HEK293 (cell line): ENCODE data around the gene PLCH2.

Experiments used
- CTCF ChIA-PET: fragments of 350-600 bp; formaldehyde crosslinking; extraction: SDS; loops from one replicate; lab custom pipeline; 2021; ENCODE audit warnings: antibody characterized with exemption; lab: Yijun Ruan, JAX
- POLR2A ChIA-PET: fragments of 300-600 bp; formaldehyde crosslinking; extraction: SDS; loops from one replicate; lab custom pipeline; 2020; ENCODE audit warnings: antibody characterized with exemption, inconsistent platforms; lab: Yijun Ruan, JAX
- H3K27ac ChIP-seq: fragments of 200-500 bp; sonication (Bioruptor generic); 2 replicates; pipeline ENCODE4 v1.5.1; 2014; ENCODE audit warnings: low read depth, low read length, control low read depth, inconsistent platforms; ENCODE audit errors: extremely low read depth
- H3K36me3 ChIP-seq, 2 experiments: fragments of 200-500 bp in 1 of 2; sonication (Bioruptor generic) in 1 of 2; 1 replicate in 1 of 2; 2 replicates in 1 of 2; pipeline ENCODE4 v1.5.1; 2014 to 2017; ENCODE audit warnings: inconsistent platforms in 2 of 2, low read length in 2 of 2; ENCODE audit not compliant: control insufficient read depth in 2 of 2, insufficient read depth in 1 of 2
- H3K4me1 ChIP-seq: fragments of 200-500 bp; sonication (Bioruptor generic); 2 replicates; pipeline ENCODE4 v1.5.1; 2014; ENCODE audit warnings: mild to moderate bottlenecking, low read length, inconsistent platforms; ENCODE audit not compliant: control insufficient read depth, insufficient read depth
- H3K4me3 ChIP-seq: 2 replicates; pipeline ENCODE4 v1.5.1; 2011; ENCODE audit warnings: low read depth, mild to moderate bottlenecking, control low read depth, low read length, moderate library complexity
- H3K9me3 ChIP-seq: fragments of 200-500 bp; sonication (Bioruptor generic); 2 replicates; pipeline ENCODE4 v1.5.1; 2014; ENCODE audit warnings: low read depth, low read length, inconsistent platforms; ENCODE audit not compliant: control insufficient read depth, insufficient read depth
- EGR2 ChIP-seq: fragments of 450-650 bp; formaldehyde crosslinking; IDR thresholded peaks from 2 replicates; pipeline ENCODE4 v1.5.1; 2016; ENCODE audit warnings: low read depth, missing biosample characterization, missing genetic modification characterization
- FEZF1 ChIP-seq: fragments of 450-650 bp; formaldehyde crosslinking; IDR thresholded peaks from 2 replicates; pipeline ENCODE4 v1.5.1; 2016; ENCODE audit warnings: missing biosample characterization, missing genetic modification characterization
- GLIS1 ChIP-seq: fragments of 450-650 bp; formaldehyde crosslinking; IDR thresholded peaks from 2 replicates; pipeline ENCODE4 v1.5.1; 2016; ENCODE audit warnings: missing biosample characterization, missing genetic modification characterization
- GLIS2 ChIP-seq: fragments of 450-650 bp; formaldehyde crosslinking; IDR thresholded peaks from 2 replicates; pipeline ENCODE4 v1.5.1; 2016; ENCODE audit warnings: missing biosample characterization, missing genetic modification characterization
- OSR2 ChIP-seq: fragments of 450-650 bp; formaldehyde crosslinking; IDR thresholded peaks from 2 replicates; pipeline ENCODE4 v1.5.1; 2016; ENCODE audit warnings: missing biosample characterization, missing genetic modification characterization
- ZBTB21 ChIP-seq: fragments of 450-650 bp; formaldehyde crosslinking; IDR thresholded peaks from 2 replicates; pipeline ENCODE4 v1.5.1; 2017; ENCODE audit warnings: missing biosample characterization, missing genetic modification characterization
- ZIC2 ChIP-seq: fragments of 450-650 bp; formaldehyde crosslinking; IDR thresholded peaks from 2 replicates; pipeline ENCODE4 v1.5.1; 2016; ENCODE audit warnings: missing biosample characterization, missing genetic modification characterization
- ZNF202 ChIP-seq: fragments of 450-650 bp; formaldehyde crosslinking; IDR thresholded peaks from 2 replicates; pipeline ENCODE4 v1.5.1; 2016; ENCODE audit warnings: missing biosample characterization, missing genetic modification characterization, borderline replicate concordance
- ZNF473 ChIP-seq: fragments of 450-650 bp; formaldehyde crosslinking; IDR thresholded peaks from 2 replicates; pipeline ENCODE4 v1.5.1; 2017; ENCODE audit warnings: missing biosample characterization, missing genetic modification characterization
- ZNF560 ChIP-seq: fragments of 450-650 bp; formaldehyde crosslinking; IDR thresholded peaks from 2 replicates; pipeline ENCODE4 v1.5.1; 2017; ENCODE audit warnings: missing biosample characterization, missing genetic modification characterization, borderline replicate concordance
- ZNF596 ChIP-seq: fragments of 450-650 bp; IDR thresholded peaks from 2 replicates; pipeline ENCODE4 v1.5.0; 2018; ENCODE audit warnings: missing biosample characterization, mild to moderate bottlenecking, missing genetic modification characterization, moderate library complexity
- ZNF610 ChIP-seq: fragments of 450-650 bp; formaldehyde crosslinking; IDR thresholded peaks from 2 replicates; pipeline ENCODE4 v1.5.1; 2016; ENCODE audit warnings: missing biosample characterization, missing genetic modification characterization, borderline replicate concordance
- ZNF623 ChIP-seq: fragments of 450-650 bp; formaldehyde crosslinking; IDR thresholded peaks from 2 replicates; pipeline ENCODE4 v1.5.1; 2016; ENCODE audit warnings: missing biosample characterization, missing genetic modification characterization
- ZNF707 ChIP-seq: fragments of 450-650 bp; formaldehyde crosslinking; IDR thresholded peaks from 2 replicates; pipeline ENCODE4 v1.5.1; 2016; ENCODE audit warnings: missing biosample characterization, missing genetic modification characterization
- ZNF76 ChIP-seq: fragments of 450-650 bp; formaldehyde crosslinking; IDR thresholded peaks from 2 replicates; pipeline ENCODE4; 2016; ENCODE audit warnings: low read depth, missing biosample characterization, missing genetic modification characterization, borderline replicate concordance
- ZSCAN30 ChIP-seq: fragments of 450-650 bp; IDR thresholded peaks from 2 replicates; pipeline ENCODE4 v1.5.1; 2018; ENCODE audit warnings: missing biosample characterization, mild to moderate bottlenecking, missing genetic modification characterization, moderate library complexity
- TF ChIP-seq, protein P1 (sequence below): fragments of 450-650 bp; formaldehyde crosslinking; IDR thresholded peaks from 2 replicates; pipeline ENCODE4 v1.5.1; 2016; ENCODE audit warnings: missing biosample characterization, missing genetic modification characterization
- TF ChIP-seq, protein P2 (sequence below): sonication (generic); formaldehyde crosslinking; IDR thresholded peaks from 2 replicates; pipeline ENCODE4 v1.8.1; 2022; ENCODE audit warnings: mild to moderate bottlenecking, moderate library complexity, missing genetic modification reagents
- TF ChIP-seq, protein P3 (sequence below): fragments of 450-650 bp; formaldehyde crosslinking; conservative IDR thresholded peaks from 2 replicates; pipeline ENCODE4 v1.5.1; 2016; ENCODE audit warnings: low read depth, missing biosample characterization, missing genetic modification characterization
- TF ChIP-seq, protein P4 (sequence below): fragments of 450-650 bp; IDR thresholded peaks from 2 replicates; pipeline ENCODE4 v1.5.1; 2018; ENCODE audit warnings: missing biosample characterization, mild to moderate bottlenecking, missing genetic modification characterization

Gene PLCH2

DNA sequence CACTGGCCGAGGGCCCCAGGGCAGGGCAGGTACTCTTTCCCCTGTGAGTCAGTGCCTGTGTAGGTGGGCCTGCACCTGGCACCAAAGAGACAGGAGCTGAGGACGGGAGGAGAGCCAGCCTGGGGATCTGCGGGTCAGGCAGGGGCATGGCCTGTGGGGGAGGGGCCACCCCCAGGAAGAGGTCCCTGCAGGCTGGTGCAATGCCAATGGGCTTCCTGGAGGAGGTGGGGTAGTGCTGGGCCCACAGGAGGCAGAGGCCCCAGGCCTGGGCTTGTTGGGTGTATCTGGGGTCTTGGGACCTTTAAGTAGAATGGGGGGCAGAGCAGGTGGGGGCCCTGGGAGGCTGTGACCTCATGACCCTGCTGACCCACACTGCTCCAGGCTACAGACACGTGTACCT is 23.2 kb downstream of the PLCH2 start (continued):
- TF ChIP-seq, protein P1, sequence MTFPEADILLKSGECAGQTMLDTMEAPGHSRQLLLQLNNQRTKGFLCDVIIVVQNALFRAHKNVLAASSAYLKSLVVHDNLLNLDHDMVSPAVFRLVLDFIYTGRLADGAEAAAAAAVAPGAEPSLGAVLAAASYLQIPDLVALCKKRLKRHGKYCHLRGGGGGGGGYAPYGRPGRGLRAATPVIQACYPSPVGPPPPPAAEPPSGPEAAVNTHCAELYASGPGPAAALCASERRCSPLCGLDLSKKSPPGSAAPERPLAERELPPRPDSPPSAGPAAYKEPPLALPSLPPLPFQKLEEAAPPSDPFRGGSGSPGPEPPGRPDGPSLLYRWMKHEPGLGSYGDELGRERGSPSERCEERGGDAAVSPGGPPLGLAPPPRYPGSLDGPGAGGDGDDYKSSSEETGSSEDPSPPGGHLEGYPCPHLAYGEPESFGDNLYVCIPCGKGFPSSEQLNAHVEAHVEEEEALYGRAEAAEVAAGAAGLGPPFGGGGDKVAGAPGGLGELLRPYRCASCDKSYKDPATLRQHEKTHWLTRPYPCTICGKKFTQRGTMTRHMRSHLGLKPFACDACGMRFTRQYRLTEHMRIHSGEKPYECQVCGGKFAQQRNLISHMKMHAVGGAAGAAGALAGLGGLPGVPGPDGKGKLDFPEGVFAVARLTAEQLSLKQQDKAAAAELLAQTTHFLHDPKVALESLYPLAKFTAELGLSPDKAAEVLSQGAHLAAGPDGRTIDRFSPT (tag by site-specific recombination), result peak; percentile 53; the same call in 1 of the 2 replicates
- TF ChIP-seq ZNF473 (tag by site-specific recombination) (no peak), GLIS1 (tag by site-specific recombination) (peak; percentile 23; the same call in 1 of the 2 replicates), ZNF623 (tag by site-specific recombination) (no peak), ZNF560 (tag by site-specific recombination) (no peak), ZNF596 (tag by site-specific recombination) (no peak), ZSCAN30 (tag by site-specific recombination) (no peak), ZNF202 (tag by site-specific recombination) (no peak), ZNF610 (tag by site-specific recombination) (no peak), EGR2 (tag by site-specific recombination) (no peak), GLIS2 (tag by site-specific recombination) (0 out of 2 replicates have a peak, but pooled peaks have one; percentile 28), ZBTB21 (no peak)
- TF ChIP-seq, protein P2, sequence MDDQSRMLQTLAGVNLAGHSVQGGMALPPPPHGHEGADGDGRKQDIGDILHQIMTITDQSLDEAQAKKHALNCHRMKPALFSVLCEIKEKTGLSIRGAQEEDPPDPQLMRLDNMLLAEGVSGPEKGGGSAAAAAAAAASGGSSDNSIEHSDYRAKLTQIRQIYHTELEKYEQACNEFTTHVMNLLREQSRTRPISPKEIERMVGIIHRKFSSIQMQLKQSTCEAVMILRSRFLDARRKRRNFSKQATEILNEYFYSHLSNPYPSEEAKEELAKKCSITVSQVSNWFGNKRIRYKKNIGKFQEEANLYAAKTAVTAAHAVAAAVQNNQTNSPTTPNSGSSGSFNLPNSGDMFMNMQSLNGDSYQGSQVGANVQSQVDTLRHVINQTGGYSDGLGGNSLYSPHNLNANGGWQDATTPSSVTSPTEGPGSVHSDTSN (CRISPR knock-in tag), result no peak
- TF ChIP-seq, protein P3, sequence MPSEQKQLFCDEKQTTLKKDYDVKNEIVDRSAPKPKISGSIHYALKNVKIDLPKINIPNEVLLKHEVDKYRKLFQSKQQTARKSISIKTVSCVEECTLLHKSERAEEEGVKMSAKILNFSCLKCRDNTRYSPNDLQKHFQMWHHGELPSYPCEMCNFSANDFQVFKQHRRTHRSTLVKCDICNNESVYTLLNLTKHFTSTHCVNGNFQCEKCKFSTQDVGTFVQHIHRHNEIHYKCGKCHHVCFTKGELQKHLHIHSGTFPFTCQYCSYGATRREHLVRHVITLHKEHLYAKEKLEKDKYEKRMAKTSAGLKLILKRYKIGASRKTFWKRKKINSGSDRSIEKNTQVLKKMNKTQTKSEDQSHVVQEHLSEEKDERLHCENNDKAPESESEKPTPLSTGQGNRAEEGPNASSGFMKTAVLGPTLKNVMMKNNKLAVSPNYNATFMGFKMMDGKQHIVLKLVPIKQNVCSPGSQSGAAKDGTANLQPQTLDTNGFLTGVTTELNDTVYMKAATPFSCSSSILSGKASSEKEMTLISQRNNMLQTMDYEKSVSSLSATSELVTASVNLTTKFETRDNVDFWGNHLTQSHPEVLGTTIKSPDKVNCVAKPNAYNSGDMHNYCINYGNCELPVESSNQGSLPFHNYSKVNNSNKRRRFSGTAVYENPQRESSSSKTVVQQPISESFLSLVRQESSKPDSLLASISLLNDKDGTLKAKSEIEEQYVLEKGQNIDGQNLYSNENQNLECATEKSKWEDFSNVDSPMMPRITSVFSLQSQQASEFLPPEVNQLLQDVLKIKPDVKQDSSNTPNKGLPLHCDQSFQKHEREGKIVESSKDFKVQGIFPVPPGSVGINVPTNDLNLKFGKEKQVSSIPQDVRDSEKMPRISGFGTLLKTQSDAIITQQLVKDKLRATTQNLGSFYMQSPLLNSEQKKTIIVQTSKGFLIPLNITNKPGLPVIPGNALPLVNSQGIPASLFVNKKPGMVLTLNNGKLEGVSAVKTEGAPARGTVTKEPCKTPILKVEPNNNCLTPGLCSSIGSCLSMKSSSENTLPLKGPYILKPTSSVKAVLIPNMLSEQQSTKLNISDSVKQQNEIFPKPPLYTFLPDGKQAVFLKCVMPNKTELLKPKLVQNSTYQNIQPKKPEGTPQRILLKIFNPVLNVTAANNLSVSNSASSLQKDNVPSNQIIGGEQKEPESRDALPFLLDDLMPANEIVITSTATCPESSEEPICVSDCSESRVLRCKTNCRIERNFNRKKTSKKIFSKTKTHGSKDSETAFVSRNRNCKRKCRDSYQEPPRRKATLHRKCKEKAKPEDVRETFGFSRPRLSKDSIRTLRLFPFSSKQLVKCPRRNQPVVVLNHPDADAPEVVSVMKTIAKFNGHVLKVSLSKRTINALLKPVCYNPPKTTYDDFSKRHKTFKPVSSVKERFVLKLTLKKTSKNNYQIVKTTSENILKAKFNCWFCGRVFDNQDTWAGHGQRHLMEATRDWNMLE (tag by site-specific recombination), result no peak

DNA sequence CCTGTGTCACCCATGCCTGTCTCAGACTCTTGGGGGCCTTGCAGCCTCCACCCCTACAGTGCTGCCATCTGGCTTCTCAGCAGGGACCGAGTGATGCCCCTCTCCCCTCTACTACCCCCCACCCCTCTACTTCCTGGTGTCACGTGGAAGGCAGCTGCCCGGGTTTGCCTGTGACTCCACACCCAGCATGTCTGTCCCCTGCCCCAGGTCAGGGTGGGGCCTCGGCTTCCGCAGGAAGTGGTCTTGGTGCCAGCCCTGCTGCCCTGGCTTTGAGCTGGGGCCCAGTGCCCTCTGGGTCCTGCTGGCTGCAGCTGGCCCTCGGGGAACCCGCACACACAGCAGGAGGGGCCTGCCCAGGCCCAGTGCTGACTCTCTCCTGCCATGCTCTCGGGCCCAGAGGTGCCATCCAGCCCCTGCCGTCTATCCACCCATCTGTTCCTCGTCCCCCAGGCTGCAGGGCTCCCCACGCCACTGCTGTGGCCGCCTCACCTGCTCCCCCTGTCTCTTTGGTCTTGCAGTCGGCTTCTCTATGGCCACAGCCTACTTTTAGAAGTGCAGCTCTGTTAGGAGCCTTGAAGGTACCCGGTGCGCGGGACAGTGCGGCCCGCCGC is 24.0 kb downstream of the PLCH2 start:
- TF ChIP-seq, protein P4, sequence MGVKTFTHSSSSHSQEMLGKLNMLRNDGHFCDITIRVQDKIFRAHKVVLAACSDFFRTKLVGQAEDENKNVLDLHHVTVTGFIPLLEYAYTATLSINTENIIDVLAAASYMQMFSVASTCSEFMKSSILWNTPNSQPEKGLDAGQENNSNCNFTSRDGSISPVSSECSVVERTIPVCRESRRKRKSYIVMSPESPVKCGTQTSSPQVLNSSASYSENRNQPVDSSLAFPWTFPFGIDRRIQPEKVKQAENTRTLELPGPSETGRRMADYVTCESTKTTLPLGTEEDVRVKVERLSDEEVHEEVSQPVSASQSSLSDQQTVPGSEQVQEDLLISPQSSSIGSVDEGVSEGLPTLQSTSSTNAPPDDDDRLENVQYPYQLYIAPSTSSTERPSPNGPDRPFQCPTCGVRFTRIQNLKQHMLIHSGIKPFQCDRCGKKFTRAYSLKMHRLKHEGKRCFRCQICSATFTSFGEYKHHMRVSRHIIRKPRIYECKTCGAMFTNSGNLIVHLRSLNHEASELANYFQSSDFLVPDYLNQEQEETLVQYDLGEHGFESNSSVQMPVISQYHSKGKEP (tag by site-specific recombination), result no peak
- TF ChIP-seq ZNF76 (tag by site-specific recombination), result no peak
- no peak for TF ChIP-seq OSR2 (tag by site-specific recombination)
- TF ChIP-seq FEZF1 (tag by site-specific recombination), result no peak
- TF ChIP-seq, protein P3 (tag by site-specific recombination), result no peak
- peak; percentile 22 for TF ChIP-seq ZIC2
- TF ChIP-seq ZNF707 (tag by site-specific recombination), result no peak
- TF ChIP-seq GLIS2 (tag by site-specific recombination), result no peak
- no peaks in the 10 kb centered on the region for H3K4me1 ChIP-seq
- no peaks in the 10 kb centered on the region for H3K36me3 ChIP-seq
- ChIA-PET POLR2A (no interaction called here), CTCF (no interaction called here)
- H3K9me3 ChIP-seq, result no peaks in the 10 kb centered on the region
- no peak overlapping the region for H3K27ac ChIP-seq
- no peak overlapping the region for H3K4me3 ChIP-seq
